ENCODE results near the gene FALEC. TPM values are rescaled to one million over a fixed set of nuclear protein-coding genes. Genes with fewer than 3 reads are reported as not detected.
A peak's percentile ranks its signal among the peaks of the same experiment; 100 is the strongest.

FALEC gene
- total and polyA plus RNA-seq, 9 of the 15 experiments (the other 6 are each of a cell fraction or from before 2014, with no cell fraction given), result 0.15 to 1.8 (median 0.53) TPM; not detected in 5

DNA sequence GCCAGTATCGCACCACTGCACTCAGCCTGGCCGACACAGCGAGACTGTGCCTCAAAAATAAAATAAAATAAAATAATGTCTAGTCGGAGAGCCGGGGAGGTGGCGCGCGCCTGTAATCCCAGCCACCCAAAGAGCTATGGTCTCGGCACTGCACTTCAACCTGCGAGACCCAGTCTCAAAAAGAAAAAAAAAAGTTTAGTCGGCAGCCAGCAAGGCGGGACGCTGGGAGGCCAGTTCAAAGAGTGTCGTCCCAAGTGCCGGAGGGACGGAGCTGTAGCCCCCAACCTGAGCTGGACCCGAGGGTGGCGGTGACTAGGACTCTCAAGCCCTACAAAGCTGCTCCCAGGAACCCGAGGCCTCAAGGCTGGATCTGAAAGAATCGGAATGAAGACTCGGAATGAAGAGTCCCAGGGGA lies 632 bp upstream of the FALEC start (continued):
- TF ChIP-seq, protein P1, sequence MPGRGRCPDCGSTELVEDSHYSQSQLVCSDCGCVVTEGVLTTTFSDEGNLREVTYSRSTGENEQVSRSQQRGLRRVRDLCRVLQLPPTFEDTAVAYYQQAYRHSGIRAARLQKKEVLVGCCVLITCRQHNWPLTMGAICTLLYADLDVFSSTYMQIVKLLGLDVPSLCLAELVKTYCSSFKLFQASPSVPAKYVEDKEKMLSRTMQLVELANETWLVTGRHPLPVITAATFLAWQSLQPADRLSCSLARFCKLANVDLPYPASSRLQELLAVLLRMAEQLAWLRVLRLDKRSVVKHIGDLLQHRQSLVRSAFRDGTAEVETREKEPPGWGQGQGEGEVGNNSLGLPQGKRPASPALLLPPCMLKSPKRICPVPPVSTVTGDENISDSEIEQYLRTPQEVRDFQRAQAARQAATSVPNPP (IDR thresholded peaks at IDR 0.05; ENCODE audit: borderline replicate concordance, insufficient read depth, insufficient read length), result no peak
- TF ChIP-seq CHD1 (IDR thresholded peaks at IDR 0.05; ENCODE audit: low read length), result no peak
- no peak for TF ChIP-seq CBX3 (IDR thresholded peaks at IDR 0.05; ENCODE audit: borderline replicate concordance in 1 of 2, low read length in 2 of 2)
- TF ChIP-seq ZNF384 (IDR thresholded peaks at IDR 0.05; ENCODE audit: low read depth, low read length), result peak; percentile 55
- no peak for TF ChIP-seq TEAD2 (tag; IDR thresholded peaks at IDR 0.05)
- TF ChIP-seq FOXJ2 (tag; IDR thresholded peaks at IDR 0.05), result no peak
- no peak for TF ChIP-seq ZNF507 (tag; conservative IDR thresholded peaks at IDR 0.05)
- TF ChIP-seq RERE (CRISPR knock-in tag; IDR thresholded peaks at IDR 0.05; ENCODE audit: borderline replicate concordance), result no peak
- TF ChIP-seq PYGO2 (tag; IDR thresholded peaks at IDR 0.05), result no peak
- peak; percentile 13; the same call in 1 of the 2 replicates for TF ChIP-seq DPF2 (IDR thresholded peaks at IDR 0.05)
- no peak for TF ChIP-seq ETV5 (CRISPR knock-in tag; IDR thresholded peaks at IDR 0.05; ENCODE audit: low read depth)
- no peak for TF ChIP-seq ZNF41 (CRISPR knock-in tag; conservative IDR thresholded peaks at IDR 0.05)

Data from K562 (cell line).